BE2C (cell line): ENCODE results near the gene DAD1.
"Not testable (repeated sequence)": the region's sequence is repeated elsewhere in the genome, so short reads cannot be mapped to it uniquely, and the experiment has no call there.

Experiments
- DNase-seq: peaks from one replicate; pipeline ENCODE4 v3.0.0-alpha.2; 2020
- H3K27me3 ChIP-seq: fragments of 250-450 bp; sonication (Bioruptor Pico); 2 replicates; pipeline ENCODE4 v1.5.1; 2020; ENCODE audit warnings: mild to moderate bottlenecking
- H3K36me3 ChIP-seq: fragments of 250-450 bp; sonication (Bioruptor Pico); 2 replicates; pipeline ENCODE4 v1.5.1; 2020; ENCODE audit warnings: mild to moderate bottlenecking
- H3K4me1 ChIP-seq: fragments of 250-450 bp; sonication (Bioruptor Pico); 2 replicates; pipeline ENCODE4 v1.5.1; 2020
- H3K4me3 ChIP-seq: 2 replicates; pipeline ENCODE4 v1.5.1; 2011; ENCODE audit warnings: low read depth, low read length
- H3K9me3 ChIP-seq: fragments of 250-450 bp; sonication (Bioruptor Pico); 2 replicates; pipeline ENCODE4 v1.5.1; 2020
- CTCF ChIP-seq: IDR thresholded peaks from 2 replicates; pipeline ENCODE4 v1.5.1; 2012; ENCODE audit warnings: mild to moderate bottlenecking, low read depth, low read length

Gene DAD1

GRCh38 chr14:22627506-22628263, 38.7 kb upstream of the DAD1 start:
- Histone ChIP-seq H3K4me1 (no peaks in the 10 kb centered on the region), H3K4me3 (no peak overlapping the region), H3K9me3 (no peaks in the 10 kb centered on the region), H3K36me3 (no peaks in the 10 kb centered on the region), H3K27me3 (peaks cover 41% of the 10 kb centered on the region)
- TF ChIP-seq CTCF: no peak
- no peak for DNase-seq

GRCh38 chr14:22626590-22626989, 37.6 kb upstream of the DAD1 start:
- H3K4me3 ChIP-seq: no peak overlapping the region
- H3K4me1 ChIP-seq: no peaks in the 10 kb centered on the region
- H3K27me3 ChIP-seq: peaks cover 39% of the 10 kb centered on the region
- H3K9me3 ChIP-seq: no peaks in the 10 kb centered on the region
- no peak for DNase-seq
- TF ChIP-seq CTCF: no peak
- H3K36me3 ChIP-seq: no peaks in the 10 kb centered on the region

GRCh38 chr14:22623047-22623446, 34.0 kb upstream of the DAD1 start:
- peaks cover 19% of the 10 kb centered on the region for H3K27me3 ChIP-seq
- no peak for TF ChIP-seq CTCF
- DNase-seq: no peak
- H3K4me1 ChIP-seq: no peaks in the 10 kb centered on the region
- no peaks in the 10 kb centered on the region for H3K9me3 ChIP-seq
- H3K4me3 ChIP-seq: no peak overlapping the region
- no peaks in the 10 kb centered on the region for H3K36me3 ChIP-seq

GRCh38 chr14:22622255-22622654, 33.2 kb upstream of the DAD1 start:
- H3K36me3 ChIP-seq: no peaks in the 10 kb centered on the region
- no peaks in the 10 kb centered on the region for H3K4me1 ChIP-seq
- no peaks in the 10 kb centered on the region for H3K9me3 ChIP-seq
- peaks cover 12% of the 10 kb centered on the region for H3K27me3 ChIP-seq
- no peak overlapping the region for H3K4me3 ChIP-seq
- TF ChIP-seq CTCF: no peak
- DNase-seq: no peak

GRCh38 chr14:22615765-22616164, 26.7 kb upstream of the DAD1 start:
- not testable (repeated sequence) for H3K4me3 ChIP-seq, H3K27me3 ChIP-seq, DNase-seq, H3K36me3 ChIP-seq, H3K9me3 ChIP-seq, H3K4me1 ChIP-seq

- H3K9me3 ChIP-seq: no peaks in the 10 kb centered on the region
- TF ChIP-seq CTCF: no peak
- H3K27me3 ChIP-seq: no peaks in the 10 kb centered on the region
- H3K4me3 ChIP-seq: no peak overlapping the region
- H3K36me3 ChIP-seq: no peaks in the 10 kb centered on the region
- no peak for DNase-seq
- no peaks in the 10 kb centered on the region for H3K4me1 ChIP-seq
These were observed 25.3 kb upstream of the DAD1 start for GRCh38 chr14:22614240-22614799.
